ENCODE data around the gene ACSS1. TPM values are rescaled to one million over a fixed set of nuclear protein-coding genes. Genes with fewer than 3 reads are reported as not detected.

Gene ACSS1
- total and polyA plus RNA-seq, 4 donors = 15.8 to 38.9 (median 26.9) TPM

DNA sequence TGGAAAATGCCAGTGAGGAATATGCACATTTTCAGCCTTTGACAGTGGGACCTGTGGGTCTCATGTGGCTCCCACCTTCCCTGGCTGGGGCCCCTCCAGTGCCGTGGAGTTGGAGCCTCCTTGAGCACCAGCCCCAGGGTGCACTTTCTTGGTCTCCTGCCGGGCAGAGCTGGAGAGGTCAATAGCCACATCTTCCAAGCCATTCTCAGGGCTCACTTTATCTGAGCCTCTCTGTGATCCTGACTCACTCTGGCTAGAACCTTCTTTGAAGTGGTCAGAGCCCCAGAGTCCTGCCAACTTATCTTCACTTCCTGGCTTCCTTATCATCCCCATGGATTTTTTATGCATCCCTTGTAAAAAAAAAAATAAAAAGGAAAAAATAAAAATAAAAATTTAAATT is 18.3 kb upstream of the ACSS1 start:
- Histone ChIP-seq H3K9ac (ENCODE audit: insufficient read depth in 1 of 2, low read length in 2 of 2) (no peak overlapping the region), H3K9me3 (ENCODE audit: control insufficient read depth in 4 of 4, insufficient read depth in 3 of 4, low read length in 3 of 4) (peaks cover 0 to 6% (median 0%) of the 10 kb centered on the region in 4 donors), H3K27ac (ENCODE audit: low read depth in 1 of 2, low read length in 1 of 2) (no peak overlapping the region), H3K36me3 (ENCODE audit: control insufficient read depth in 4 of 4, insufficient read depth in 4 of 4, low read length in 4 of 4) (no peaks in the 10 kb centered on the region), H3K4me1 (ENCODE audit: control insufficient read depth in 5 of 5, insufficient read depth in 5 of 5, low read length in 5 of 5) (peaks cover 0 to 7% (median 2%) of the 10 kb centered on the region in 5 donors), H3K27me3 (ENCODE audit: control insufficient read depth in 3 of 3, insufficient read depth in 3 of 3, low read length in 2 of 3) (peaks cover 11 to 90% (median 67%) of the 10 kb centered on the region in 3 donors), H3K4me3 (no peak overlapping the region)
- ATAC-seq (ENCODE audit: insufficient read depth, low FRiP score) = no peak
- no peak for DNase-seq
- TF ChIP-seq, protein P1, sequence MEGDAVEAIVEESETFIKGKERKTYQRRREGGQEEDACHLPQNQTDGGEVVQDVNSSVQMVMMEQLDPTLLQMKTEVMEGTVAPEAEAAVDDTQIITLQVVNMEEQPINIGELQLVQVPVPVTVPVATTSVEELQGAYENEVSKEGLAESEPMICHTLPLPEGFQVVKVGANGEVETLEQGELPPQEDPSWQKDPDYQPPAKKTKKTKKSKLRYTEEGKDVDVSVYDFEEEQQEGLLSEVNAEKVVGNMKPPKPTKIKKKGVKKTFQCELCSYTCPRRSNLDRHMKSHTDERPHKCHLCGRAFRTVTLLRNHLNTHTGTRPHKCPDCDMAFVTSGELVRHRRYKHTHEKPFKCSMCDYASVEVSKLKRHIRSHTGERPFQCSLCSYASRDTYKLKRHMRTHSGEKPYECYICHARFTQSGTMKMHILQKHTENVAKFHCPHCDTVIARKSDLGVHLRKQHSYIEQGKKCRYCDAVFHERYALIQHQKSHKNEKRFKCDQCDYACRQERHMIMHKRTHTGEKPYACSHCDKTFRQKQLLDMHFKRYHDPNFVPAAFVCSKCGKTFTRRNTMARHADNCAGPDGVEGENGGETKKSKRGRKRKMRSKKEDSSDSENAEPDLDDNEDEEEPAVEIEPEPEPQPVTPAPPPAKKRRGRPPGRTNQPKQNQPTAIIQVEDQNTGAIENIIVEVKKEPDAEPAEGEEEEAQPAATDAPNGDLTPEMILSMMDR (IDR thresholded peaks at IDR 0.05; ENCODE audit: control extremely low read depth, extremely low read depth) = no peak
- 50 to 69% methylated on average over 2 of the region's 2 CpGs for WGBS, 2 donors

GRCh38 chr20:25073544-25073943 is 15.6 kb upstream of the ACSS1 start:
- no peak for DNase-seq
- no peak overlapping the region for H3K4me3 ChIP-seq
- peaks cover 0 to 7% (median 0%) of the 10 kb centered on the region in 5 donors for H3K4me1 ChIP-seq (ENCODE audit: control insufficient read depth in 5 of 5, insufficient read depth in 5 of 5, low read length in 5 of 5)
- no peak overlapping the region for H3K27ac ChIP-seq (ENCODE audit: low read depth in 1 of 2, low read length in 1 of 2)
- TF ChIP-seq, protein P1 (IDR thresholded peaks at IDR 0.05; ENCODE audit: control extremely low read depth, extremely low read depth) = no peak
- WGBS, 2 donors = 77 to 80% methylated on average over 9 of the region's 9 CpGs
- H3K9ac ChIP-seq (ENCODE audit: insufficient read depth in 1 of 2, low read length in 2 of 2) = no peak overlapping the region
- H3K27me3 ChIP-seq (ENCODE audit: control insufficient read depth in 3 of 3, insufficient read depth in 3 of 3, low read length in 2 of 3) = peaks cover 7 to 76% (median 41%) of the 10 kb centered on the region in 3 donors
- no peak for ATAC-seq (ENCODE audit: insufficient read depth, low FRiP score)
- H3K9me3 ChIP-seq (ENCODE audit: control insufficient read depth in 4 of 4, insufficient read depth in 3 of 4, low read length in 3 of 4) = peaks cover 0 to 6% (median 0%) of the 10 kb centered on the region in 4 donors
- H3K36me3 ChIP-seq (ENCODE audit: control insufficient read depth in 4 of 4, insufficient read depth in 4 of 4, low read length in 4 of 4) = no peaks in the 10 kb centered on the region

GRCh38 chr20:25072226-25072811 is 14.4 kb upstream of the ACSS1 start:
- no peaks in the 10 kb centered on the region for H3K36me3 ChIP-seq (ENCODE audit: control insufficient read depth in 4 of 4, insufficient read depth in 4 of 4, low read length in 4 of 4)
- 55 to 58% methylated on average over 7 of the region's 7 CpGs for WGBS, 2 donors
- TF ChIP-seq, protein P1 (IDR thresholded peaks at IDR 0.05; ENCODE audit: control extremely low read depth, extremely low read depth) = no peak
- H3K27me3 ChIP-seq (ENCODE audit: control insufficient read depth in 3 of 3, insufficient read depth in 3 of 3, low read length in 2 of 3) = peaks cover 7 to 73% (median 32%) of the 10 kb centered on the region in 3 donors
- no peak overlapping the region for H3K9ac ChIP-seq (ENCODE audit: insufficient read depth in 1 of 2, low read length in 2 of 2)
- peaks cover 0 to 3% (median 0%) of the 10 kb centered on the region in 5 donors for H3K4me1 ChIP-seq (ENCODE audit: control insufficient read depth in 5 of 5, insufficient read depth in 5 of 5, low read length in 5 of 5)
- ATAC-seq (ENCODE audit: insufficient read depth, low FRiP score) (no peak), DNase-seq (no peak)
- no peak overlapping the region for H3K4me3 ChIP-seq
- H3K9me3 ChIP-seq (ENCODE audit: control insufficient read depth in 4 of 4, insufficient read depth in 3 of 4, low read length in 3 of 4) = peaks cover 0 to 6% (median 0%) of the 10 kb centered on the region in 4 donors
- H3K27ac ChIP-seq (ENCODE audit: low read depth in 1 of 2, low read length in 1 of 2) = no peak overlapping the region

Measured in lung (tissue), 12 donors.